B cell (primary cell): Measurements from ENCODE around the gene CDH13. TPM values are rescaled to one million over a fixed set of nuclear protein-coding genes. Genes with fewer than 3 reads are reported as not detected.

Experiments used
- ATAC-seq: fragments of 200-7000 bp; cut with Tn5 transposase; one replicate; pipeline ENCODE4 v1.10.0; 2021; ENCODE audit warnings: low read depth, mild to moderate bottlenecking, moderate number of reproducible peaks, moderate library complexity
- CTCF ChIA-PET: fragments of 350-600 bp; sonication (Branson Sonifier 250); formaldehyde crosslinking; loops from one replicate; lab custom pipeline; 2021; ENCODE audit warnings: antibody characterized with exemption, inconsistent platforms; lab: Charles Lee
- POLR2A ChIA-PET: fragments of 350-600 bp; sonication (Branson Sonifier 250); formaldehyde crosslinking; loops from one replicate; lab custom pipeline; 2021; ENCODE audit warnings: antibody characterized with exemption; lab: Charles Lee
- DNase-seq: peaks from one replicate; pipeline ENCODE4 v3.0.0; 2013
- H2AFZ ChIP-seq: 2 replicates; pipeline ENCODE4 v1.6.1; 2012; ENCODE audit warnings: mild to moderate bottlenecking, low read depth, low read length; ENCODE audit not compliant: insufficient read depth, poor library complexity, severe bottlenecking
- H3K27ac ChIP-seq, 2 donors: 1 replicate in 1 of 2; 2 replicates in 1 of 2; pipeline ENCODE4 v1.5.1; 2012 to 2013; ENCODE audit warnings: low read length in 2 of 2, mild to moderate bottlenecking in 2 of 2, moderate library complexity in 1 of 2
- H3K27me3 ChIP-seq, 4 experiments: fragments of 200-600 bp in 1 of 4; sonication (generic) in 1 of 4; replicated peaks in 1 of 4; 1 replicate in 2 of 4; 2 replicates in 2 of 4; pipeline versions ENCODE4 v1.6.1 to v1.7.0; 2013 to 2016; ENCODE audit warnings: low read length in 3 of 4, mild to moderate bottlenecking in 2 of 4, mixed read lengths in 1 of 4, moderate library complexity in 1 of 4; ENCODE audit not compliant: insufficient read depth in 4 of 4, control insufficient read depth in 3 of 4; ENCODE audit errors: control extremely low read depth in 1 of 4
- H3K36me3 ChIP-seq, 2 experiments: replicated peaks in 1 of 2; 1 replicate in 1 of 2; 2 replicates in 1 of 2; pipeline versions ENCODE4 v1.6.1 to v1.7.1; 2013; ENCODE audit warnings: low read length in 1 of 2; ENCODE audit not compliant: insufficient read depth in 2 of 2, control insufficient read depth in 1 of 2; ENCODE audit errors: control extremely low read depth in 1 of 2, extremely low read depth in 1 of 2
- H3K4me1 ChIP-seq, 2 donors: fragments of 200-600 bp in 1 of 2; sonication (generic) in 1 of 2; 1 replicate in 1 of 2; 2 replicates in 1 of 2; pipeline versions ENCODE4 v1.5.1 to v1.6.1; 2013 to 2017; ENCODE audit warnings: low read length in 2 of 2; ENCODE audit not compliant: control insufficient read depth in 2 of 2, insufficient read depth in 2 of 2
- H3K4me2 ChIP-seq: replicated peaks from 2 replicates; pipeline ENCODE3; 2012; ENCODE audit warnings: mild to moderate bottlenecking, low read depth, low read length; ENCODE audit not compliant: poor library complexity, severe bottlenecking
- H3K4me3 ChIP-seq, 5 experiments: fragments of 200-600 bp in 1 of 5; sonication (generic) in 1 of 5; 1 replicate in 3 of 5; 2 replicates in 2 of 5; pipeline versions ENCODE4 v1.5.1 to v1.7.0; 2011 to 2016; ENCODE audit warnings: low read length in 4 of 5, mild to moderate bottlenecking in 4 of 5, low read depth in 2 of 5, control low read depth in 1 of 5, moderate library complexity in 1 of 5; ENCODE audit not compliant: insufficient read depth in 1 of 5; ENCODE audit errors: control extremely low read depth in 1 of 5, extremely low read depth in 1 of 5
- H3K79me2 ChIP-seq: fragments of 200-600 bp; sonication (generic); one replicate; pipeline ENCODE4 v1.6.0; 2016; ENCODE audit warnings: low read length; ENCODE audit not compliant: control insufficient read depth, insufficient read depth
- H3K9ac ChIP-seq: fragments of 200-600 bp; sonication (generic); 2 replicates; pipeline ENCODE4 v1.6.1; 2017; ENCODE audit warnings: mild to moderate bottlenecking, low read length, moderate library complexity
- H3K9me3 ChIP-seq, 3 donors: one replicate each; pipeline versions ENCODE4 v1.6.1 to v1.7.1; 2013; ENCODE audit warnings: low read length in 2 of 3; ENCODE audit not compliant: control insufficient read depth in 2 of 3, insufficient read depth in 1 of 3; ENCODE audit errors: control extremely low read depth in 1 of 3
- H4K20me1 ChIP-seq: 2 replicates; pipeline ENCODE4 v1.6.0; 2012; ENCODE audit warnings: mild to moderate bottlenecking, low read length; ENCODE audit not compliant: insufficient read depth, control insufficient read depth, poor library complexity, severe bottlenecking
- H3K27ac Mint-ChIP-seq: one replicate; pipeline ENCODE4 v1.8.0; 2021; ENCODE audit warnings: mixed read lengths
- H3K27me3 Mint-ChIP-seq: one replicate; pipeline ENCODE4 v1.8.0; 2021; ENCODE audit warnings: mixed read lengths
- H3K4me1 Mint-ChIP-seq: one replicate; pipeline ENCODE4 v1.8.0; 2021; ENCODE audit warnings: mixed read lengths
- H3K4me3 Mint-ChIP-seq: one replicate; pipeline ENCODE4 v1.8.0; 2021; ENCODE audit warnings: mixed read lengths
- H3K9me3 Mint-ChIP-seq: one replicate; pipeline ENCODE4 v1.8.0; 2022; ENCODE audit warnings: mixed read lengths; ENCODE audit not compliant: insufficient read depth
- CTCF ChIP-seq: fragments of 200-600 bp; IDR thresholded peaks from one replicate; pipeline ENCODE4 v1.8.0; 2022; ENCODE audit warnings: antibody characterized with exemption, mild to moderate bottlenecking
- EZH2 ChIP-seq: IDR thresholded peaks from 2 replicates; pipeline ENCODE4 v1.6.1; 2012; ENCODE audit warnings: borderline replicate concordance, low read depth, mild to moderate bottlenecking, moderate library complexity, low read length; ENCODE audit not compliant: insufficient read depth, poor library complexity, severe bottlenecking
- WGBS: methylation state at CpG from one replicate; pipeline ENCODE4 v1.1.5; 2013; ENCODE audit warnings: missing lambda C conversion rate; ENCODE audit not compliant: insufficient coverage; 5-methylcytosine and 5-hydroxymethylcytosine counted together
- intact Hi-C: fragments of 100-400 bp; cut with micrococcal nuclease; formaldehyde crosslinking; loops from one replicate; pipeline ENCODE4 v1.10.0; 2022
- polyA plus RNA-seq: library from polyadenylated mRNA; depleted of rRNA; stranded (reverse); fragments of >200 nt; gene quantifications from 2 replicates; pipeline ENCODE4 v1.2.3, GENCODE V29; 2012
- total RNA-seq, 2 donors: library from RNA; stranded (reverse); fragments of 120-200 nt in 1 of 2; gene quantifications; 1 replicate in 1 of 2; 2 replicates in 1 of 2; pipeline versions ENCODE4 v1.2.3 to v1.2.4, GENCODE V29; 2013 to 2022

CDH13 gene
- total and polyA plus RNA-seq, 2 donors (not counting 1 experiment from before 2014, with no cell fraction given) = not detected

GRCh38 chr16:82911925-82912324 lies 285.2 kb downstream of the CDH13 start:
- Mint-ChIP-seq H3K9me3 (no peaks in the 10 kb centered on the region), H3K4me1 (no peaks in the 10 kb centered on the region), H3K27ac (no peak overlapping the region), H3K27me3 (peaks cover 2% of the 10 kb centered on the region), H3K4me3 (no peak overlapping the region)
- Histone ChIP-seq H4K20me1 (no peaks in the 10 kb centered on the region), H3K27me3 (no peaks in the 10 kb centered on the region), H3K4me3 (no peak overlapping the region), H3K79me2 (no peaks in the 10 kb centered on the region), H3K27ac (no peak overlapping the region), H3K9me3 (peaks cover 0 to 3% (median 0%) of the 10 kb centered on the region in 3 donors), H3K9ac (no peak overlapping the region), H3K4me1 (no peaks in the 10 kb centered on the region), H2AFZ (no peak overlapping the region), H3K36me3 (no peaks in the 10 kb centered on the region), H3K4me2 (no peak overlapping the region)
- WGBS = 90% methylated on average over 8 of the region's 10 CpGs
- ChIA-PET CTCF (no interaction called here), POLR2A (no interaction called here)
- DNase-seq = no peak
- TF ChIP-seq EZH2 (no peak), CTCF (no peak)
- intact Hi-C loops = no loop called here
- ATAC-seq = no peak

GRCh38 chr16:82915139-82915824 lies 288.5 kb downstream of the CDH13 start:
- Histone ChIP-seq H3K4me3 (no peak overlapping the region), H3K27ac (no peak overlapping the region), H3K9ac (no peak overlapping the region), H3K79me2 (no peaks in the 10 kb centered on the region), H3K36me3 (no peaks in the 10 kb centered on the region), H3K9me3 (peaks cover 0 to 3% (median 0%) of the 10 kb centered on the region in 3 donors), H2AFZ (no peak overlapping the region), H3K27me3 (no peaks in the 10 kb centered on the region), H3K4me1 (no peaks in the 10 kb centered on the region), H4K20me1 (no peaks in the 10 kb centered on the region), H3K4me2 (no peak overlapping the region)
- no peaks in the 10 kb centered on the region for H3K4me1 Mint-ChIP-seq
- intact Hi-C loops = no loop called here
- ATAC-seq (no peak), DNase-seq (no peak)
- H3K27ac Mint-ChIP-seq = no peak overlapping the region
- 84% methylated on average over 6 of the region's 9 CpGs for WGBS
- ChIA-PET CTCF (no interaction called here), POLR2A (no interaction called here)
- peaks cover 6% of the 10 kb centered on the region for H3K27me3 Mint-ChIP-seq
- H3K4me3 Mint-ChIP-seq = no peak overlapping the region
- H3K9me3 Mint-ChIP-seq = no peaks in the 10 kb centered on the region
- TF ChIP-seq EZH2 (no peak), CTCF (no peak)
